NCI-H2227 (cell line): ENCODE measurements around the gene CLSTN3.
A peak's percentile ranks its signal among the peaks of the same experiment; 100 is the strongest.

Experiments used
- DNase-seq: peaks from one replicate; lab custom pipeline; 2025; ENCODE audit not compliant: unreplicated experiment; lab: John Stamatoyannopoulos, UW

Gene CLSTN3

DNA sequence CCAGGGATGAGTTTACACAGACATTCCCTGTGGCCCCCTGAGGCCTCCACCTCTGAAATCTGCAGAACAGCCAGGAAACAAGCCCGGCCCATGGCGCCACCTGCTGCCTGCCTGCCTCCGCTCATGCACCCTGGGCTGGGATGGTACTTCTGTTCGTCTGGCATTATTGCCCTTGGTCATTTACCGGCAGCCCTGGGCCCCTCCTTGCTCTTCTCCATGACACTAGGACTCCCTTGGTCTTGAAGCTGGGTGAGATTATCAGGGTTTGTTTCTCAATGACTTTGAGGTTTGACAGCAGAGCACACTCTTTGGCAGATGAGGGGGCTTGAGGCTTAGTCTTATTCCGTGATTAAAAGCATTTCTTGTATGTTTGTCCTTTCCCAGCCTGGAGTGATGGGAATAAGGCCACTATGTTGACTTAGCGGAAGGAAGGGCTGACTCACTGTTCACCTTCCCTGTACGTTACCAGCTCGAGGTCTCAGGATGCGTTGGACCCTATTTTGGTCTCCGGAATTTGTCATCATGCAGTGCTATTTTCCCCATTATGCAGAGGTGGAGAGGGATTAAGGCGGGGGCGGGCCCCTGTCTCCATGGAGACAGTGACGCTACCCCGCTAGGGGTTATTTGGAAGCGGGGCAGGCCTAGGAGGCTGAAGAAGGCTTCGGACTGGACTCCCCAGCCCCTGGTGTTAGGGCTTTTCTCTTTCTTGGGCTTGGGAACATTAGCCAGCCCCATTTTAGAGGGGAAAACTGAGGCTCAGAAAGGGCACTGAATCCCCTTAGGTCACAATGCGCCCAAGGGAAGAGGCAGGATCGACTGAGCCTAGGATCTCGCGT lies 58.6 kb downstream of the CLSTN3 start:
- DNase-seq, result peak; percentile 68

DNA sequence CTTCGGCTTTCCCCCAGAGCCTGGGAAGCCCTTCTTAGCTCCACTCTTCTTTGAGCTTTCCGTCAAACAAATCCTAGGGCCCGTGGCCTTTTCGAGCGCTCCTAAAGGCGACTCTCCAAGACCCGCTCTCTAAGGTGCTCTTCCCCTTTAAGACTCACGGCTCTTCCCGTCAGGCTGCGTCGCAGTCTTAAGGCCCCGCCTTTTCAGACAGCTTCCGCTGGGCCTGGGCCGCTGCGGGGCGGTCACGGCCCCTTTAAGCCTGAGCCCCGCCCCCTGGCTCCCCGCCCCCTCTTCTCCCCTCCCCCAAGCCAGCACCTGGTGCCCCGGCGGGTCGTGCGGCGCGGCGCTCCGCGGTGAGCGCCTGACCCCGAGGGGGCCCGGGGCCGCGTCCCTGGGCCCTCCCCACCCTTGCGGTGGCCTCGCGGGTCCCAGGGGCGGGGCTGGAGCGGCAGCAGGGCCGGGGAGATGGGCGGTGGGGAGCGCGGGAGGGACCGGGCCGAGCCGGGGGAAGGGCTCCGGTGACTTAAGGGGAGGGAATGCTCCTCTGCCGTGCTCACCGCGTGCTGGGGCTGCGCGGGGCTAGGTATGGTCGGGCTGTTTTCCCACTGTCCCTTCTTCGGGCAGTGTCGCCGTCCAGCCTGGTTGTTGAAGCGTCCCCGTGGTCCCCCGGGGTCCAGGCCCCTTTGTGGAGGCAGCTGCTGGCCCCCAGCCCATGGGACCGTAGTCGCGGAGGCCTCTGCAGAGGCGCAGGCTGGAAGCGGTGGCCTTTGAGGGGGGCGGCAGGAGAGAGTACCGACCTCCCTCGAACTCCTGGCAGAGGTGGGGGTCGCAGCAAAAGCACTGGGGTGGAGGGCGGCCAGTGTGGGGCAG lies 59.5 kb downstream of the CLSTN3 start, which contains the start of gene PEX5:
Gene PEX5, plus strand, starts transcription at position 289 of the 870 bp plus-strand sequence. CDS start 692 bp downstream, outside the sequence.
- peak; percentile 93 for DNase-seq

- DNase-seq, result peak; percentile 30
Observed at GRCh38 chr12:7190268-7191055, 60.3 kb downstream of the CLSTN3 start.

DNA sequence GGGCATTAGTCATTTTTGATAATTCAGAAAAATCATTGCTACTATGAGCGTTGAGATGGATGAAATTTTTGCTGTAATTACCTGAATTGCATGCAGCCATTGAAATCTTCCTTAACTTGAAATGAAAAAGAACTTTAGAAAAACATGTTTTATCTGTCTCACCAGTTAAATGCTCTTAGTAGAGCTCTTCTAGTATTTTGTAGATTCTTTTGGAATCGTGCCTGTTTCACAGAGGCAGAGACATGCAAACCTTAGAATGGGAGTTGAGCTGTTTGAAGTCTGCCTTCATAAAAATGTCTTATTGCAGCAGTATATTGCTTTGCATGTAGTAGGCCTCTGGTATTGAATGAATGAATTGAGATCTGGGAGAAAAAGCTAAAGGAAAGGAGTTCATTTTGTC lies 63.5 kb downstream of the CLSTN3 start:
- DNase-seq, result no peak

GRCh38 chr12:7197841-7198240 lies 67.7 kb downstream of the CLSTN3 start:
- no peak for DNase-seq

DNA sequence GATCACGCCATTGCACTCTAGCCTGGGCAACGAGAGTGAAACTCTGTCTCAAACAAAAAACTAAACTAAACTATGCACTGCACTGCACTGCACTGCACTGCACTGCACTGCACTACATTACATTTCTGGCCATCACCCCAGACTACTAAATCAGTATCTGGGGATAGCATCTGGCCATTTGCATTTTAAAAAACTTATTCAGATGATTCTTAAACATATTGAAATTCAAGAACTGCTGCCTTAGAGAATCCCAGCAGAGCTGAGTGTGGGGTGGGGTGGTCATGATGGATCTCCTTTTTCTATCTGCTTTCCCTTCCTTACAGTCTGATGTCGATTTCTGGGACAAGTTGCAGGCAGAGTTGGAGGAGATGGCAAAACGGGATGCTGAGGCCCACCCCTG lies 72.9 kb downstream of the CLSTN3 start:
- no peak for DNase-seq

DNA sequence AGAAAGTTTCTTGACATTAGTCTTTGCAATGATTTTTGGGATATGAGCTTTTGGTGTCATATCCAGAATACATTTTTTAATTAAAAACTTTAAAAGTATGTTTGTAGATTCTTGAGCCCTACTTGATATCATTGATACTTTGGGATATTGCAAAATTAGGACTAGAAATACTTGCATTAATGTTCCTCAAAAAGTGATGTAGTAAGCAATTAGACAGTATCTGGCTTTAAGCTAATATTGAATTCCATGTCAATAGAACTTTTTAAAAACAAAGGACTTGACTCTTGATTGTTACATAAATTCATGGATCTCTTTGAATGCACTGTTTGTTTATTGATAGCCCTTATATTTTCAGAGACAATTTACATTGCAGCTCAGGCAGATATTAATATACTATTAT lies 74.9 kb downstream of the CLSTN3 start:
- DNase-seq, result no peak

DNA sequence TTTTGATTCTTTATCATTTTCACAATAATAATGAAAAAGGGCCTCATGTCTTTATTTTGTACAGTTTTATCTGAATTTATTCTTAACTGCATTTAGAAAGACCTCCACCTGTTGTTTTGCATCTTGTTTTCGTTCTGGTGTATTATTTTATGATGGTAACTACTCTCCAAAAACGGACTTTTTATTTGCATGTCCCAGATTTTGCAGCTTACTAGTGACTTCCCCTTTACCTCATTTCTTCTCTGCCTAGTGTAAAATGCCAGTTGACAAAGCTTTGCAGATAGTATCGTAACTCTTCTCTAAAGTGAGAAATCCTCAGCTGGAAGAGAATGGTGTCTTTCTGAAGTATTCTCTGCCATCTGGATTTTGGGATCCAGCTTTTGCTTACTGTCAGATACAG lies 76.5 kb downstream of the CLSTN3 start:
- no peak for DNase-seq

- no peak for DNase-seq
Observed at GRCh38 chr12:7207866-7208625, 77.9 kb downstream of the CLSTN3 start.
